ENCODE data around the gene TASP1. TPM values are rescaled to one million over a fixed set of nuclear protein-coding genes. Genes with fewer than 3 reads are reported as not detected.

Gene TASP1
- total and polyA plus RNA-seq, 4 donors, result 2.5 to 10.0 (median 4.7) TPM

DNA sequence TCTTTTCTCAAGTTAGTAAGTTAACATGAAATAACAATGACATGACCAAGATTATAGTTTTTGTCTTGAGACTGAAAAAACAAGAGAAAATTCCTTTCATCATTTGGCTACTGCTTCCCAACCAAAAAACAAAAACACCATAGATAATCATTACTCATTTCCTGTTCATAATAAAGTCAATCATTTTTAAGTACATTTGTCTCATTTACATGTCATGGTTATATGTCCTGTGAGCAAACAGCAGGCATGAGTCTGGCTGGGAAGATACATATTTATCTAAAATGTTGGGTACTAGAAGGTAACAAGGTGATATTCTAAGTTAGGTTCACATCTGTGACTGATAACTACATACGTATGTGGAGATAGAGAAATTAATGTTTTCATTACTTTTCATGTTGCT lies 237.1 kb downstream of the TASP1 start:
- peaks cover 0 to 2% (median 0%) of the 10 kb centered on the region in 4 donors for H3K4me1 ChIP-seq (ENCODE audit: control insufficient read depth in 4 of 4, insufficient read depth in 4 of 4, low read length in 3 of 4)
- H3K9me3 ChIP-seq (ENCODE audit: control insufficient read depth in 4 of 4, low read length in 3 of 4), result no peaks in the 10 kb centered on the region
- no peak overlapping the region for H3K4me3 ChIP-seq (ENCODE audit: low read depth in 1 of 3, low read length in 3 of 3)
- DNase-seq (ENCODE audit: low spot score), result no peak
- H3K36me3 ChIP-seq (ENCODE audit: control insufficient read depth in 4 of 4, insufficient read depth in 3 of 4, low read depth in 1 of 4, low read length in 3 of 4), result no peaks in the 10 kb centered on the region
- TF ChIP-seq EGR1 (IDR thresholded peaks at IDR 0.05; ENCODE audit: low read depth in 2 of 2) (no peak), JUND (IDR thresholded peaks at IDR 0.05) (no peak), ZBTB33 (IDR thresholded peaks at IDR 0.05) (no peak), RXRA (IDR thresholded peaks at IDR 0.05) (no peak), RAD21 (IDR thresholded peaks at IDR 0.05) (no peak), GABPA (IDR thresholded peaks at IDR 0.05 in 1 of 2, conservative IDR thresholded peaks at IDR 0.05 in 1 of 2) (no peak), HNF4A (conservative IDR thresholded peaks at IDR 0.05) (no peak), NR2F2 (IDR thresholded peaks at IDR 0.05) (no peak), YY1 (IDR thresholded peaks at IDR 0.05) (no peak), HNF4G (IDR thresholded peaks at IDR 0.05) (no peak), TAF1 (conservative IDR thresholded peaks at IDR 0.05) (no peak), FOXA1 (IDR thresholded peaks at IDR 0.05) (no peak), SP1 (IDR thresholded peaks at IDR 0.05) (no peak), FOXA2 (IDR thresholded peaks at IDR 0.05) (no peak)
- TF ChIP-seq, protein P1, sequence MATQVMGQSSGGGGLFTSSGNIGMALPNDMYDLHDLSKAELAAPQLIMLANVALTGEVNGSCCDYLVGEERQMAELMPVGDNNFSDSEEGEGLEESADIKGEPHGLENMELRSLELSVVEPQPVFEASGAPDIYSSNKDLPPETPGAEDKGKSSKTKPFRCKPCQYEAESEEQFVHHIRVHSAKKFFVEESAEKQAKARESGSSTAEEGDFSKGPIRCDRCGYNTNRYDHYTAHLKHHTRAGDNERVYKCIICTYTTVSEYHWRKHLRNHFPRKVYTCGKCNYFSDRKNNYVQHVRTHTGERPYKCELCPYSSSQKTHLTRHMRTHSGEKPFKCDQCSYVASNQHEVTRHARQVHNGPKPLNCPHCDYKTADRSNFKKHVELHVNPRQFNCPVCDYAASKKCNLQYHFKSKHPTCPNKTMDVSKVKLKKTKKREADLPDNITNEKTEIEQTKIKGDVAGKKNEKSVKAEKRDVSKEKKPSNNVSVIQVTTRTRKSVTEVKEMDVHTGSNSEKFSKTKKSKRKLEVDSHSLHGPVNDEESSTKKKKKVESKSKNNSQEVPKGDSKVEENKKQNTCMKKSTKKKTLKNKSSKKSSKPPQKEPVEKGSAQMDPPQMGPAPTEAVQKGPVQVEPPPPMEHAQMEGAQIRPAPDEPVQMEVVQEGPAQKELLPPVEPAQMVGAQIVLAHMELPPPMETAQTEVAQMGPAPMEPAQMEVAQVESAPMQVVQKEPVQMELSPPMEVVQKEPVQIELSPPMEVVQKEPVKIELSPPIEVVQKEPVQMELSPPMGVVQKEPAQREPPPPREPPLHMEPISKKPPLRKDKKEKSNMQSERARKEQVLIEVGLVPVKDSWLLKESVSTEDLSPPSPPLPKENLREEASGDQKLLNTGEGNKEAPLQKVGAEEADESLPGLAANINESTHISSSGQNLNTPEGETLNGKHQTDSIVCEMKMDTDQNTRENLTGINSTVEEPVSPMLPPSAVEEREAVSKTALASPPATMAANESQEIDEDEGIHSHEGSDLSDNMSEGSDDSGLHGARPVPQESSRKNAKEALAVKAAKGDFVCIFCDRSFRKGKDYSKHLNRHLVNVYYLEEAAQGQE (IDR thresholded peaks at IDR 0.05), result no peak
- TF ChIP-seq, protein P2, sequence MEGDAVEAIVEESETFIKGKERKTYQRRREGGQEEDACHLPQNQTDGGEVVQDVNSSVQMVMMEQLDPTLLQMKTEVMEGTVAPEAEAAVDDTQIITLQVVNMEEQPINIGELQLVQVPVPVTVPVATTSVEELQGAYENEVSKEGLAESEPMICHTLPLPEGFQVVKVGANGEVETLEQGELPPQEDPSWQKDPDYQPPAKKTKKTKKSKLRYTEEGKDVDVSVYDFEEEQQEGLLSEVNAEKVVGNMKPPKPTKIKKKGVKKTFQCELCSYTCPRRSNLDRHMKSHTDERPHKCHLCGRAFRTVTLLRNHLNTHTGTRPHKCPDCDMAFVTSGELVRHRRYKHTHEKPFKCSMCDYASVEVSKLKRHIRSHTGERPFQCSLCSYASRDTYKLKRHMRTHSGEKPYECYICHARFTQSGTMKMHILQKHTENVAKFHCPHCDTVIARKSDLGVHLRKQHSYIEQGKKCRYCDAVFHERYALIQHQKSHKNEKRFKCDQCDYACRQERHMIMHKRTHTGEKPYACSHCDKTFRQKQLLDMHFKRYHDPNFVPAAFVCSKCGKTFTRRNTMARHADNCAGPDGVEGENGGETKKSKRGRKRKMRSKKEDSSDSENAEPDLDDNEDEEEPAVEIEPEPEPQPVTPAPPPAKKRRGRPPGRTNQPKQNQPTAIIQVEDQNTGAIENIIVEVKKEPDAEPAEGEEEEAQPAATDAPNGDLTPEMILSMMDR (IDR thresholded peaks at IDR 0.05; ENCODE audit: low read depth, low read length, missing input control), result no peak
- TF ChIP-seq, protein P3, sequence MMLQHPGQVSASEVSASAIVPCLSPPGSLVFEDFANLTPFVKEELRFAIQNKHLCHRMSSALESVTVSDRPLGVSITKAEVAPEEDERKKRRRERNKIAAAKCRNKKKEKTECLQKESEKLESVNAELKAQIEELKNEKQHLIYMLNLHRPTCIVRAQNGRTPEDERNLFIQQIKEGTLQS (IDR thresholded peaks at IDR 0.05), result no peak
- TF ChIP-seq, protein P4, sequence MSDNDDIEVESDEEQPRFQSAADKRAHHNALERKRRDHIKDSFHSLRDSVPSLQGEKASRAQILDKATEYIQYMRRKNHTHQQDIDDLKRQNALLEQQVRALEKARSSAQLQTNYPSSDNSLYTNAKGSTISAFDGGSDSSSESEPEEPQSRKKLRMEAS (IDR thresholded peaks at IDR 0.05), result no peak
- WGBS, result 90% methylated on average over 1 of the region's 1 CpG
- H3K27ac ChIP-seq (ENCODE audit: low read depth in 1 of 2, low read length in 2 of 2), result no peak overlapping the region
- no peak overlapping the region for H3K9ac ChIP-seq (ENCODE audit: low read depth in 1 of 2, low read length in 2 of 2)
- no peaks in the 10 kb centered on the region for H3K27me3 ChIP-seq (ENCODE audit: control insufficient read depth in 4 of 4, insufficient read depth in 4 of 4, low read length in 3 of 4)
